Common myeloid progenitor, CD34-positive (primary cell): ENCODE results near the gene FKBP5.
A peak's percentile ranks its signal among the peaks of the same experiment; 100 is the strongest.
"Not testable (repeated sequence)": the region's sequence is repeated elsewhere in the genome, so short reads cannot be mapped to it uniquely, and the experiment has no call there.

Experiments used
- CTCF ChIA-PET: fragments of 350-600 bp; sonication (Branson Sonifier 250); formaldehyde crosslinking; loops from one replicate; lab custom pipeline; 2021; ENCODE audit warnings: antibody characterized with exemption; lab: Charles Lee
- POLR2A ChIA-PET: fragments of 350-600 bp; sonication (Branson Sonifier 250); formaldehyde crosslinking; loops from one replicate; lab custom pipeline; 2021; ENCODE audit warnings: antibody characterized with exemption; lab: Charles Lee
- DNase-seq, 3 donors: peaks; one replicate each; pipeline versions ENCODE4 v3.0.0 to v3.0.0-alpha.2; 2013
- H3K27ac ChIP-seq, 2 experiments: 1 replicate in 1 of 2; 2 replicates in 1 of 2; pipeline ENCODE4 v1.7.0; 2013; ENCODE audit warnings: inconsistent platforms in 2 of 2, low read length in 2 of 2, mild to moderate bottlenecking in 2 of 2, low read depth in 1 of 2, moderate library complexity in 1 of 2; ENCODE audit not compliant: severe bottlenecking in 2 of 2, insufficient read depth in 1 of 2, poor library complexity in 1 of 2
- H3K27me3 ChIP-seq, 5 experiments: replicated peaks in 2 of 5; 1 replicate in 3 of 5; 2 replicates in 2 of 5; pipeline versions ENCODE4 v1.6.1 to v1.7.0; 2013; ENCODE audit warnings: low read length in 4 of 5, mild to moderate bottlenecking in 2 of 5, moderate library complexity in 2 of 5, inconsistent platforms in 1 of 5; ENCODE audit not compliant: insufficient read depth in 5 of 5, control insufficient read depth in 4 of 5
- H3K36me3 ChIP-seq, 4 experiments: 1 replicate in 2 of 4; 2 replicates in 2 of 4; pipeline versions ENCODE4 v1.6.1 to v1.7.0; 2013; ENCODE audit warnings: low read length in 3 of 4, control low read depth in 1 of 4, mild to moderate bottlenecking in 1 of 4; ENCODE audit not compliant: control insufficient read depth in 4 of 4, insufficient read depth in 4 of 4
- H3K4me1 ChIP-seq, 4 experiments: 1 replicate in 3 of 4; 2 replicates in 1 of 4; pipeline versions ENCODE4 v1.6.1 to v1.7.1; 2013; ENCODE audit warnings: low read length in 3 of 4, mild to moderate bottlenecking in 3 of 4, control low read depth in 1 of 4, inconsistent platforms in 1 of 4, moderate library complexity in 1 of 4; ENCODE audit not compliant: control insufficient read depth in 4 of 4, insufficient read depth in 4 of 4; ENCODE audit errors: control extremely low read depth in 1 of 4
- H3K4me3 ChIP-seq, 7 experiments: 1 replicate in 4 of 7; 2 replicates in 3 of 7; pipeline versions ENCODE4 v1.5.1 to v1.7.0; 2013; ENCODE audit warnings: mild to moderate bottlenecking in 7 of 7, low read length in 6 of 7, moderate library complexity in 6 of 7, inconsistent platforms in 2 of 7, low read depth in 2 of 7, control low read depth in 1 of 7; ENCODE audit not compliant: insufficient read depth in 4 of 7, control insufficient read depth in 1 of 7; ENCODE audit errors: extremely low read depth in 1 of 7
- H3K9me3 ChIP-seq, 5 experiments: 1 replicate in 4 of 5; 2 replicates in 1 of 5; pipeline versions ENCODE4 v1.6.1 to v1.7.1; 2013; ENCODE audit warnings: low read length in 4 of 5, mild to moderate bottlenecking in 2 of 5, inconsistent platforms in 1 of 5, low read depth in 1 of 5, moderate library complexity in 1 of 5; ENCODE audit not compliant: control insufficient read depth in 4 of 5, insufficient read depth in 2 of 5; ENCODE audit errors: control extremely low read depth in 1 of 5
- WGBS: methylation state at CpG from one replicate; pipeline ENCODE4 v1.1.5; 2013; ENCODE audit not compliant: insufficient coverage; 5-methylcytosine and 5-hydroxymethylcytosine counted together

The FKBP5 gene

GRCh38 chr6:35581633-35582032, 107.1 kb downstream of the FKBP5 start:
- Histone ChIP-seq H3K4me1 (peaks cover 0 to 3% (median 0%) of the 10 kb centered on the region in 4 experiments), H3K9me3 (no peaks in the 10 kb centered on the region), H3K27me3 (no peaks in the 10 kb centered on the region), H3K4me3 (no peak overlapping the region), H3K36me3 (peaks cover 5 to 60% (median 37%) of the 10 kb centered on the region in 4 experiments), H3K27ac (no peak overlapping the region)
- ChIA-PET CTCF (interaction anchor here (1.1 to 8.3 kb wide), 6 partner anchors 9 to 176 kb away, joined by 3 to 91 read pairs (median 4); partner anchors contain the start of gene ARMC12), POLR2A (interaction anchor here (0.5 kb wide), 1 partner anchor 19 kb away, joined by 6 read pairs; no protein-coding TSS in a partner anchor)
- WGBS = 100% methylated on average over 1 of the region's 6 CpGs
- peak in 1 of 3 donors; percentile 28 for DNase-seq

- Histone ChIP-seq H3K9me3 (no peaks in the 10 kb centered on the region), H3K36me3 (peaks cover 3 to 60% (median 39%) of the 10 kb centered on the region in 4 experiments), H3K27me3 (no peaks in the 10 kb centered on the region), H3K4me3 (no peak overlapping the region), H3K27ac (no peak overlapping the region), H3K4me1 (peaks cover 0 to 3% (median 0%) of the 10 kb centered on the region in 4 experiments)
- ChIA-PET CTCF (interaction anchor here (1.3 to 8.3 kb wide), 6 partner anchors 10 to 177 kb away, joined by 3 to 91 read pairs (median 4); partner anchors contain the start of gene ARMC12), POLR2A (no interaction called here)
- DNase-seq = no peak
Observed at GRCh38 chr6:35580836-35581235, 107.9 kb downstream of the FKBP5 start.

GRCh38 chr6:35576682-35577081, 112.0 kb downstream of the FKBP5 start:
- Histone ChIP-seq H3K27ac (no peak overlapping the region), H3K9me3 (no peaks in the 10 kb centered on the region), H3K27me3 (no peaks in the 10 kb centered on the region), H3K4me1 (no peaks in the 10 kb centered on the region), H3K36me3 (peaks cover 2 to 64% (median 52%) of the 10 kb centered on the region in 4 experiments), H3K4me3 (no peak overlapping the region)
- WGBS = 95% methylated on average over 7 of the region's 9 CpGs
- no peak for DNase-seq
- CTCF ChIA-PET = interaction anchor here (1.0 to 6.3 kb wide), 2 partner anchors 15 to 160 kb away, joined by 3 to 44 read pairs; partner anchors contain the start of gene ARMC12
- POLR2A ChIA-PET = no interaction called here

GRCh38 chr6:35573495-35574110, 115.1 kb downstream of the FKBP5 start:
- H3K4me3 ChIP-seq = no peak overlapping the region
- POLR2A ChIA-PET = no interaction called here
- CTCF ChIA-PET = interaction anchor here (0.8 to 6.3 kb wide), 3 partner anchors 11 to 166 kb away, joined by 3 to 44 read pairs (median 7); partner anchors contain the start of gene ARMC12
- peaks cover 2 to 49% (median 40%) of the 10 kb centered on the region in 4 experiments for H3K36me3 ChIP-seq
- no peaks in the 10 kb centered on the region for H3K9me3 ChIP-seq
- H3K27me3 ChIP-seq = no peaks in the 10 kb centered on the region
- 89% methylated on average over 1 of the region's 3 CpGs for WGBS
- H3K4me1 ChIP-seq = no peaks in the 10 kb centered on the region
- H3K27ac ChIP-seq = no peak overlapping the region
- no peak for DNase-seq

GRCh38 chr6:35570885-35571330, 117.8 kb downstream of the FKBP5 start:
- 100% methylated on average over 1 of the region's 2 CpGs for WGBS
- DNase-seq, H3K27ac ChIP-seq, H3K4me3 ChIP-seq, H3K4me1 ChIP-seq, H3K27me3 ChIP-seq, H3K9me3 ChIP-seq, POLR2A ChIA-PET: not testable (repeated sequence)
- CTCF ChIA-PET = interaction anchor here (1.2 to 1.7 kb wide), 2 partner anchors 10 to 12 kb away, joined by 3 to 6 read pairs; no protein-coding TSS in a partner anchor
- H3K36me3 ChIP-seq = peaks cover 2 to 32% (median 25%) of the 10 kb centered on the region in 4 experiments

GRCh38 chr6:35569011-35569461, 119.7 kb downstream of the FKBP5 start:
- POLR2A ChIA-PET = no interaction called here
- H3K9me3 ChIP-seq = peaks cover 0 to 8% (median 5%) of the 10 kb centered on the region in 5 experiments
- peaks cover 0 to 7% (median 0%) of the 10 kb centered on the region in 4 experiments for H3K4me1 ChIP-seq
- CTCF ChIA-PET = interaction anchor here (1.0 to 1.6 kb wide), 6 partner anchors 17 to 181 kb away, joined by 3 to 6 read pairs (median 4); partner anchors contain the start of gene ARMC12
- WGBS = 89% methylated on average over 4 of the region's 5 CpGs
- H3K27me3 ChIP-seq = peaks cover 0 to under 1% (median 0%) of the 10 kb centered on the region in 5 experiments
- DNase-seq = peak in 2 of 3 donors; percentile 23 to 24
- H3K4me3 ChIP-seq = no peak overlapping the region
- H3K27ac ChIP-seq = no peak overlapping the region
- H3K36me3 ChIP-seq = peaks cover 0 to 14% (median 9%) of the 10 kb centered on the region in 4 experiments

GRCh38 chr6:35566794-35567193, 121.9 kb downstream of the FKBP5 start:
- H3K36me3 ChIP-seq = peaks cover 0 to 5% (median 0%) of the 10 kb centered on the region in 4 experiments
- H3K4me1 ChIP-seq = peaks cover 0 to 7% (median 0%) of the 10 kb centered on the region in 4 experiments
- ChIA-PET POLR2A (no interaction called here), CTCF (no interaction called here)
- no peak overlapping the region for H3K4me3 ChIP-seq
- H3K27me3 ChIP-seq = peaks cover 0 to 4% (median 0%) of the 10 kb centered on the region in 5 experiments
- 75% methylated on average over 7 of the region's 8 CpGs for WGBS
- no peak for DNase-seq
- peaks cover 0 to 8% (median 5%) of the 10 kb centered on the region in 5 experiments for H3K9me3 ChIP-seq
- H3K27ac ChIP-seq = no peak overlapping the region
